Suprapubic skin (tissue), 4 donors: ENCODE results near the gene KCTD13. TPM values are rescaled to one million over a fixed set of nuclear protein-coding genes. Genes with fewer than 3 reads are reported as not detected.
A peak's percentile ranks its signal among the peaks of the same experiment; 100 is the strongest.

Source experiments
- DNase-seq, 2 donors: peaks; one replicate each; pipeline ENCODE4 v3.0.0-alpha.2; 2019; ENCODE audit warnings: low spot score in 2 of 2
- H3K27ac ChIP-seq: fragments of 200-600 bp; sonication (generic); one replicate; pipeline ENCODE4 v1.5.1; 2019
- H3K27me3 ChIP-seq: fragments of 200-600 bp; sonication (generic); one replicate; pipeline ENCODE4 v1.5.1; 2019
- H3K36me3 ChIP-seq: fragments of 200-600 bp; sonication (generic); one replicate; pipeline ENCODE4 v1.5.1; 2019
- H3K4me1 ChIP-seq: fragments of 200-600 bp; sonication (generic); one replicate; pipeline ENCODE4 v1.5.1; 2019
- H3K4me3 ChIP-seq: fragments of 200-600 bp; sonication (generic); one replicate; pipeline ENCODE4 v1.5.1; 2019; ENCODE audit warnings: mild to moderate bottlenecking
- H3K9me3 ChIP-seq: fragments of 200-600 bp; sonication (generic); one replicate; pipeline ENCODE4 v1.5.1; 2019
- CTCF ChIP-seq, 2 donors: fragments of 200-600 bp in 1 of 2; fragments of 450-650 bp in 1 of 2; sonication (generic) in 1 of 2; IDR thresholded peaks; one replicate each; pipeline ENCODE4 v1.5.1; 2016 to 2019; ENCODE audit warnings: antibody characterized with exemption in 2 of 2, mild to moderate bottlenecking in 1 of 2, moderate library complexity in 1 of 2
- EP300 ChIP-seq: sonication (generic); formaldehyde crosslinking; IDR thresholded peaks from one replicate; pipeline ENCODE4 v1.6.1; 2017; ENCODE audit warnings: antibody characterized with exemption
- POLR2A ChIP-seq, 2 donors: fragments of 450-650 bp; IDR thresholded peaks; one replicate each; pipeline ENCODE4 v1.6.1; 2017; ENCODE audit warnings: antibody characterized with exemption in 2 of 2, mild to moderate bottlenecking in 2 of 2, moderate library complexity in 2 of 2
- POLR2AphosphoS5 ChIP-seq, 3 donors: sonication (generic); formaldehyde crosslinking; IDR thresholded peaks; one replicate each; pipeline ENCODE4 v1.6.1; 2017; ENCODE audit warnings: antibody characterized with exemption in 3 of 3
- WGBS: methylation state at CpG from one replicate; pipeline ENCODE4 v1.1.5; 2018; 5-methylcytosine and 5-hydroxymethylcytosine counted together
- total RNA-seq, 4 donors: library from RNA; depleted of rRNA; stranded (reverse); fragments of >200 nt; gene quantifications; one replicate each; pipeline ENCODE4 v1.1.0, GENCODE V29; 2016

The KCTD13 gene
- total RNA-seq, 4 donors from 2014 or later: 20.3 to 43.9 (median 32.0) TPM

- peak overlapping the region; percentile 96 for H3K4me3 ChIP-seq
- H3K9me3 ChIP-seq: no peaks in the 10 kb centered on the region
- H3K27ac ChIP-seq: peak overlapping the region; percentile 87
- DNase-seq: peak in 1 of 2 donors; percentile 31
- H3K27me3 ChIP-seq: no peaks in the 10 kb centered on the region
- TF ChIP-seq EP300 (no peak), POLR2A (IDR thresholded peaks at IDR 0.05) (no peak), POLR2AphosphoS5 (IDR thresholded peaks at IDR 0.05) (no peak), CTCF (IDR thresholded peaks at IDR 0.05) (no peak)
- peaks cover 6% of the 10 kb centered on the region for H3K36me3 ChIP-seq
- peaks cover 27% of the 10 kb centered on the region for H3K4me1 ChIP-seq
- 59% methylated on average over 12 of the region's 12 CpGs for WGBS
Observed at GRCh38 chr16:29927070-29927905, 1.3 kb upstream of the KCTD13 start.

GRCh38 chr16:29926711-29927052 is 656 bp upstream of the KCTD13 start:
- H3K9me3 ChIP-seq: no peaks in the 10 kb centered on the region
- peaks cover 11% of the 10 kb centered on the region for H3K36me3 ChIP-seq
- H3K27me3 ChIP-seq: no peaks in the 10 kb centered on the region
- TF ChIP-seq EP300 (no peak), POLR2AphosphoS5 (IDR thresholded peaks at IDR 0.05) (no peak), CTCF (IDR thresholded peaks at IDR 0.05) (no peak), POLR2A (IDR thresholded peaks at IDR 0.05) (no peak)
- H3K27ac ChIP-seq: peak overlapping the region; percentile 87
- DNase-seq: no peak
- H3K4me3 ChIP-seq: peak overlapping the region; percentile 96
- WGBS: under 1% methylated on average over 12 of the region's 12 CpGs
- H3K4me1 ChIP-seq: peaks cover 27% of the 10 kb centered on the region

GRCh38 chr16:29925105-29925756 is 795 bp downstream of the KCTD13 start:
- no peak for DNase-seq
- no peak overlapping the region for H3K27ac ChIP-seq
- WGBS: 10% methylated on average over 9 of the region's 9 CpGs

GRCh38 chr16:29922986-29923501 is 3.0 kb downstream of the KCTD13 start:
- peak in 1 of 2 donors; percentile 57 for DNase-seq
- WGBS: 96% methylated on average over 12 of the region's 12 CpGs
- H3K27ac ChIP-seq: no peak overlapping the region
- H3K4me1 ChIP-seq: peaks cover 27% of the 10 kb centered on the region
- H3K36me3 ChIP-seq: peaks cover 35% of the 10 kb centered on the region
- TF ChIP-seq POLR2A (IDR thresholded peaks at IDR 0.05) (no peak), POLR2AphosphoS5 (IDR thresholded peaks at IDR 0.05) (no peak), EP300 (no peak), CTCF (IDR thresholded peaks at IDR 0.05) (no peak)
- no peaks in the 10 kb centered on the region for H3K9me3 ChIP-seq
- no peak overlapping the region for H3K4me3 ChIP-seq
- H3K27me3 ChIP-seq: no peaks in the 10 kb centered on the region

More at GRCh38 chr16:29925105-29925756, 795 bp downstream of the KCTD13 start:
- H3K4me1 ChIP-seq: peaks cover 27% of the 10 kb centered on the region
- H3K27me3 ChIP-seq: no peaks in the 10 kb centered on the region
- H3K9me3 ChIP-seq: no peaks in the 10 kb centered on the region
- no peak for TF ChIP-seq POLR2A (IDR thresholded peaks at IDR 0.05)
- TF ChIP-seq EP300: no peak
- no peak for TF ChIP-seq CTCF (IDR thresholded peaks at IDR 0.05)
- TF ChIP-seq POLR2AphosphoS5 (IDR thresholded peaks at IDR 0.05): no peak
- H3K4me3 ChIP-seq: peak overlapping the region; percentile 96
- H3K36me3 ChIP-seq: peaks cover 23% of the 10 kb centered on the region

DNA sequence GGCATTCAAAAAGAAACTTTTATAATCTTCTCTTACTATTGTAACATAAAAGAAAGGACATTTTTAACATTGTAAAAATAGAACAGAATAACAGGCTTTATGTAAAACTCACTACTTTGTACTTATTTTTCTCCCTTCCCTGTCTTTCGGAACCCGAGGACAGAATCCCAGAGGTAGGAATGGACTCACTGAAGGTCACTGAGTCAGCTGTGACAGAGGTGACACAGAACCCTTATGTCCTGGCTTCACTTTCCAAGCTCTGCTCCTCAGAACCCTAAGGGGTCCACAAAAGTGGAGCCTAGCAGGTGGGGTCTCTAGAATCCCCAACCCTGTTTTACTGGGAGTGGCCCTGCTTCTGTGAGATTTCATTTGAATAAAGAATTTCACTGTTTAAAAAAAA is 3.7 kb downstream of the KCTD13 start:
- WGBS: 83% methylated on average over 2 of the region's 2 CpGs
- TF ChIP-seq CTCF (IDR thresholded peaks at IDR 0.05): no peak
- TF ChIP-seq POLR2AphosphoS5 (IDR thresholded peaks at IDR 0.05): no peak
- no peak for TF ChIP-seq POLR2A (IDR thresholded peaks at IDR 0.05)
- no peak for TF ChIP-seq EP300
- no peaks in the 10 kb centered on the region for H3K27me3 ChIP-seq
- peaks cover 25% of the 10 kb centered on the region for H3K4me1 ChIP-seq
- H3K4me3 ChIP-seq: no peak overlapping the region
- H3K27ac ChIP-seq: no peak overlapping the region
- no peaks in the 10 kb centered on the region for H3K9me3 ChIP-seq
- peaks cover 35% of the 10 kb centered on the region for H3K36me3 ChIP-seq
- DNase-seq: peak in 1 of 2 donors; percentile 2
